Astrocyte of the cerebellum (primary cell): ENCODE data around the gene EPN3.

ENCODE experiments used
- DNase-seq: peaks from one replicate; pipeline ENCODE4 v3.0.0-alpha.2; 2011; ENCODE audit warnings: low read depth
- H3K4me3 ChIP-seq: 2 replicates; pipeline ENCODE4 v1.5.1; 2011; ENCODE audit warnings: mild to moderate bottlenecking, low read depth, low read length, moderate library complexity
- in situ Hi-C: cut with HindIII; loops from 2 replicates; pipeline ENCODE4 v1.10.0; 2017; ENCODE audit warnings: low sequenced_read_pairs
- TF ChIP-seq, protein P1 (sequence below): IDR thresholded peaks from 2 replicates; pipeline ENCODE4 v1.5.1; 2012; ENCODE audit warnings: low read length, low read depth, moderate library complexity, mild to moderate bottlenecking; ENCODE audit errors: missing control alignments

Gene EPN3

DNA sequence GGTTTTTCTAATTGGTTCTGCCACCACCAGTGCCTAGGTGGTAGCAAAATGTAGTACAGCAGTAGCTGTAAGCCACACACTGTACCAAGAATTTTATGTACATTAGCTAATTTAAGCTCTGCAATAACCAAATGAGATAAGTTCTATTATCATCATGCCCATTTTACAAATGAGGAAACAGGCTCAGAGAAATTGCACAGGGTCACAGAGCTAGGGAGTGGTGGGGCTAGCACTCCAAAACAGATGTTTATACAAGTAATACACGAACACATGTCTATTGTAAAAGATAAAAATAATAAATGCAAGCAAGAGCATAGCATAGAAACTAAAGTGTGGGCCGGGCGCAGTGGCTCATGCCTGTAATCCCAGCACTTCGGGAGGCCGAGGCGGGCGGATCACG is 40.3 kb upstream of the EPN3 start:
- TF ChIP-seq, protein P1, sequence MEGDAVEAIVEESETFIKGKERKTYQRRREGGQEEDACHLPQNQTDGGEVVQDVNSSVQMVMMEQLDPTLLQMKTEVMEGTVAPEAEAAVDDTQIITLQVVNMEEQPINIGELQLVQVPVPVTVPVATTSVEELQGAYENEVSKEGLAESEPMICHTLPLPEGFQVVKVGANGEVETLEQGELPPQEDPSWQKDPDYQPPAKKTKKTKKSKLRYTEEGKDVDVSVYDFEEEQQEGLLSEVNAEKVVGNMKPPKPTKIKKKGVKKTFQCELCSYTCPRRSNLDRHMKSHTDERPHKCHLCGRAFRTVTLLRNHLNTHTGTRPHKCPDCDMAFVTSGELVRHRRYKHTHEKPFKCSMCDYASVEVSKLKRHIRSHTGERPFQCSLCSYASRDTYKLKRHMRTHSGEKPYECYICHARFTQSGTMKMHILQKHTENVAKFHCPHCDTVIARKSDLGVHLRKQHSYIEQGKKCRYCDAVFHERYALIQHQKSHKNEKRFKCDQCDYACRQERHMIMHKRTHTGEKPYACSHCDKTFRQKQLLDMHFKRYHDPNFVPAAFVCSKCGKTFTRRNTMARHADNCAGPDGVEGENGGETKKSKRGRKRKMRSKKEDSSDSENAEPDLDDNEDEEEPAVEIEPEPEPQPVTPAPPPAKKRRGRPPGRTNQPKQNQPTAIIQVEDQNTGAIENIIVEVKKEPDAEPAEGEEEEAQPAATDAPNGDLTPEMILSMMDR: no peak
- in situ Hi-C loops: no loop called here
- no peak for DNase-seq
- no peak overlapping the region for H3K4me3 ChIP-seq

DNA sequence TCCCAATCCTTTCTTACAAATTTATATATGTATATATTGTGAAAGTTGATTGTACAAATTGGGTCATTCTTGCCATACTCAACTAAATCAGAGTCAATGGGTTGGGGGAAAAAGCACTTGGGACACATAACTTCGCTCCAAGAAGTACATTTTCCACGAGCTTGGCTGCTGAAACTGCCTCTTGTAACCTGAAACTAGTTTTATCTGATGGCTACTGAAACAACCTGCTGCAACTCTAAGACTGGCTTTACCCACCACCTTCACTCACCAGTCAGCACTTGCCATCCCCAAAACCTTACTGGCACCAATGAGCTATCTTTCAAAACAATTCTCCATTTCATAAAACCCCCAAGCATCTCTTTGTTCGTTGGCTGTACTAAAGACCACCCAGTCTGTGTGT is 38.8 kb upstream of the EPN3 start:
- no peak for DNase-seq
- TF ChIP-seq, protein P1: no peak
- H3K4me3 ChIP-seq: no peak overlapping the region
- in situ Hi-C loops: no loop called here

DNA sequence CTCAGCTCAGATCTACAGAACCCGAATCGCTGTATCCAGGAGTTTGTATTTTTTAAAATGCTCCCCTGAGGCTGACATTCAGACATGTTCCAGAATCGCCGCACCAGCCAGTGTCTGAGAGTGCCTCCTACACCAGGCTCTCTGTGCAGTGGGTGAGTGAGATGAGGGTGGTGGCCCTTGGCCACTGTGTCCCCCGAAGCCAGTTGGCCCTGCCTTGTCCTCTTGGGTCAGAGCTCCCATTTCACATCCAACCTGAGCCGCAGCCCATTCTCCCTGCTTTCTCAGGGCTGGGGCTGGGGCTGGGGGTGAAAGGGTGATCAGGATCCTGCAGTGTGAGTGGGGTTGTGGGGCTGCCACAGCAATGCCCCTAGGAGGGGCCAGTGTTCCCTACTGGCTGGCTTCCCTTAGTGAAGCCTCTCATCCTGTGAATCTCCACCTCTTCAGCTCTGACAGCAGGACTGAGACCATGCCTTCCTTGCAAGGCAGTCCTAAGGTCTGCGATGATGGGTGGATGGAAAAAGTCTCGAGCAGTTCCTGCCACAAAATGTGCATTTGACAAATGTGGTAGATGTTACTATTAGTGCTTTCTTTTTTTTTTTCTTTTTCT is 37.2 kb upstream of the EPN3 start:
- DNase-seq: no peak
- in situ Hi-C loops: no loop called here
- TF ChIP-seq, protein P1: no peak
- no peak overlapping the region for H3K4me3 ChIP-seq

DNA sequence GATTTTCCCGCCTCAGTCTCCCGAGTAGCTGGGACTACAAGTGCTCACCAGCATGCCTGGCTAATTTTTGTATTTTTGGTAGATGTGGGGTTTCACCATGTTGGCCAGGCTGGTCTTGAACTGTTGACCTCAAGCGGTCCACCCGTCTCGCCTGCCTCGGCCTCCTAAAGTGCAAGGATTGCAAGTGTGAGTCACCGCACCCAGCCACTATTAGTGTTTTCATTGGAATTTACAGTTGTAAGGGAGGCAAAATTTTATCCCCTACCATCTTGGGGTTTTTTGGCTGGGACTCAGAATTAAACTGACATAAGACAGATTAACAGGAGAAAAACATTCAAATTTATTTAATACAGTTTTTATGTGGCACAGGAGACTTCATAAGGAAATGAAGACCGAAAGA is 36.6 kb upstream of the EPN3 start:
- DNase-seq: no peak

GRCh38 chr17:50498021-50498874 is 34.3 kb upstream of the EPN3 start:
- H3K4me3 ChIP-seq: no peak overlapping the region
- TF ChIP-seq, protein P1: no peak
- DNase-seq: no peak
- in situ Hi-C loops: no loop called here

More for the DNA sequence above, 36.6 kb upstream of the EPN3 start:
- H3K4me3 ChIP-seq: no peak overlapping the region
- in situ Hi-C loops: no loop called here
- TF ChIP-seq, protein P1: no peak

GRCh38 chr17:50499270-50499669 is 33.3 kb upstream of the EPN3 start:
- no peak overlapping the region for H3K4me3 ChIP-seq
- no peak for DNase-seq
- TF ChIP-seq, protein P1: no peak
- in situ Hi-C loops: no loop called here
